Vagina (tissue), 2 donors: ENCODE results near the gene NRP2. TPM values are rescaled to one million over a fixed set of nuclear protein-coding genes. Genes with fewer than 3 reads are reported as not detected.

ENCODE experiments used
- DNase-seq, 2 donors: peaks; one replicate each; pipeline ENCODE4 v3.0.0-alpha.2; 2017; ENCODE audit errors: extremely low spot score in 2 of 2
- H3K27ac ChIP-seq: fragments of 200-600 bp; sonication (generic); one replicate; pipeline ENCODE4 v1.5.1; 2019
- H3K27me3 ChIP-seq: fragments of 200-600 bp; sonication (generic); one replicate; pipeline ENCODE4 v1.5.1; 2019
- H3K36me3 ChIP-seq, 2 donors: fragments of 200-600 bp; sonication (generic); one replicate each; pipeline ENCODE4 v1.5.1; 2017 to 2019
- H3K4me1 ChIP-seq: fragments of 200-600 bp; sonication (generic); one replicate; pipeline ENCODE4 v1.5.1; 2019
- H3K4me3 ChIP-seq, 2 donors: fragments of 200-600 bp; sonication (generic); 1 replicate in 1 of 2; 2 replicates in 1 of 2; pipeline ENCODE4 v1.5.1; 2016 to 2019
- H3K9me3 ChIP-seq: fragments of 200-600 bp; sonication (generic); one replicate; pipeline ENCODE4 v1.5.1; 2019
- CTCF ChIP-seq, 3 experiments: fragments of 450-650 bp in 2 of 3; fragments of 200-600 bp in 1 of 3; sonication (generic) in 1 of 3; IDR thresholded peaks; one replicate each; pipeline ENCODE4 v1.5.1; 2017 to 2019; ENCODE audit warnings: antibody characterized with exemption in 3 of 3, mild to moderate bottlenecking in 2 of 3, moderate library complexity in 2 of 3
- POLR2A ChIP-seq, 2 donors: fragments of 450-650 bp; IDR thresholded peaks; one replicate each; pipeline ENCODE4 v1.6.1; 2017; ENCODE audit warnings: antibody characterized with exemption in 2 of 2, mild to moderate bottlenecking in 2 of 2, moderate library complexity in 2 of 2
- POLR2AphosphoS5 ChIP-seq, 2 donors: sonication (generic); formaldehyde crosslinking; IDR thresholded peaks; one replicate each; pipeline ENCODE4 v1.9.0; 2017; ENCODE audit warnings: antibody characterized with exemption in 2 of 2, mild to moderate bottlenecking in 2 of 2, low read depth in 1 of 2; ENCODE audit not compliant: insufficient read depth in 1 of 2
- intact Hi-C: fragments of 100-400 bp; cut with DNase I; formaldehyde crosslinking; loops from one replicate; pipeline ENCODE4 v1.15.1; 2023
- total RNA-seq: library from RNA; depleted of rRNA; stranded (reverse); fragments of >200 nt; gene quantifications from one replicate; pipeline ENCODE4 v1.2.3, GENCODE V29; 2016

Gene NRP2
- total RNA-seq, 1 donor from 2014 or later: 65.6 TPM

GRCh38 chr2:205759257-205759656 lies 77.0 kb downstream of the NRP2 start:
- DNase-seq: no peak
- Histone ChIP-seq H3K4me1 (peaks cover 25% of the 10 kb centered on the region), H3K27ac (no peak overlapping the region), H3K36me3 (no peaks in the 10 kb centered on the region), H3K27me3 (no peaks in the 10 kb centered on the region), H3K9me3 (no peaks in the 10 kb centered on the region), H3K4me3 (no peak overlapping the region)
- intact Hi-C loops: no loop called here
- TF ChIP-seq POLR2AphosphoS5 (IDR thresholded peaks at IDR 0.05; ENCODE audit: insufficient read depth in 1 of 2, low read depth in 1 of 2) (no peak), CTCF (IDR thresholded peaks at IDR 0.05) (no peak), POLR2A (IDR thresholded peaks at IDR 0.05) (no peak)

- intact Hi-C loops: loop anchor here (5.0 kb wide), 1 partner anchor 77 kb away; the partner anchor contains the start of gene NRP2
- no peaks in the 10 kb centered on the region for H3K36me3 ChIP-seq
- H3K9me3 ChIP-seq: no peaks in the 10 kb centered on the region
- no peak overlapping the region for H3K4me3 ChIP-seq
- TF ChIP-seq CTCF (IDR thresholded peaks at IDR 0.05) (no peak), POLR2AphosphoS5 (IDR thresholded peaks at IDR 0.05; ENCODE audit: insufficient read depth in 1 of 2, low read depth in 1 of 2) (no peak), POLR2A (IDR thresholded peaks at IDR 0.05) (no peak)
- DNase-seq: no peak
- no peaks in the 10 kb centered on the region for H3K27me3 ChIP-seq
- H3K27ac ChIP-seq: no peak overlapping the region
- peaks cover 22% of the 10 kb centered on the region for H3K4me1 ChIP-seq
Observed at GRCh38 chr2:205759732-205760131, 77.4 kb downstream of the NRP2 start.

- H3K4me1 ChIP-seq: peaks cover 19% of the 10 kb centered on the region
- intact Hi-C loops: loop anchor here (5.0 kb wide), 1 partner anchor 78 kb away; the partner anchor contains the start of gene NRP2
- H3K36me3 ChIP-seq: no peaks in the 10 kb centered on the region
Observed at GRCh38 chr2:205760157-205760556, 77.9 kb downstream of the NRP2 start.

GRCh38 chr2:205761421-205761820 lies 79.1 kb downstream of the NRP2 start:
- TF ChIP-seq POLR2AphosphoS5 (IDR thresholded peaks at IDR 0.05; ENCODE audit: insufficient read depth in 1 of 2, low read depth in 1 of 2) (no peak), POLR2A (IDR thresholded peaks at IDR 0.05) (no peak), CTCF (IDR thresholded peaks at IDR 0.05) (no peak)
- Histone ChIP-seq H3K27me3 (no peaks in the 10 kb centered on the region), H3K27ac (no peak overlapping the region), H3K4me3 (no peak overlapping the region), H3K36me3 (no peaks in the 10 kb centered on the region), H3K9me3 (no peaks in the 10 kb centered on the region), H3K4me1 (peaks cover 19% of the 10 kb centered on the region)
- intact Hi-C loops: loop anchor here (5.0 kb wide), 1 partner anchor 79 kb away; the partner anchor contains the start of gene NRP2
- DNase-seq: no peak

More at GRCh38 chr2:205760157-205760556, 77.9 kb downstream of the NRP2 start:
- no peak for TF ChIP-seq CTCF (IDR thresholded peaks at IDR 0.05)
- no peak for TF ChIP-seq POLR2A (IDR thresholded peaks at IDR 0.05)
- no peak for TF ChIP-seq POLR2AphosphoS5 (IDR thresholded peaks at IDR 0.05; ENCODE audit: insufficient read depth in 1 of 2, low read depth in 1 of 2)
- H3K27ac ChIP-seq: no peak overlapping the region
- no peaks in the 10 kb centered on the region for H3K9me3 ChIP-seq
- no peak overlapping the region for H3K4me3 ChIP-seq
- no peak for DNase-seq
- no peaks in the 10 kb centered on the region for H3K27me3 ChIP-seq

- H3K27me3 ChIP-seq: no peaks in the 10 kb centered on the region
- H3K9me3 ChIP-seq: no peaks in the 10 kb centered on the region
- DNase-seq: no peak
- intact Hi-C loops: loop anchor here (5.0 kb wide), 1 partner anchor 81 kb away; the partner anchor contains the start of gene NRP2
- no peak overlapping the region for H3K27ac ChIP-seq
- H3K4me1 ChIP-seq: peaks cover 13% of the 10 kb centered on the region
- no peak for TF ChIP-seq CTCF (IDR thresholded peaks at IDR 0.05)
- TF ChIP-seq POLR2A (IDR thresholded peaks at IDR 0.05): no peak
- TF ChIP-seq POLR2AphosphoS5 (IDR thresholded peaks at IDR 0.05; ENCODE audit: insufficient read depth in 1 of 2, low read depth in 1 of 2): no peak
- no peak overlapping the region for H3K4me3 ChIP-seq
- no peaks in the 10 kb centered on the region for H3K36me3 ChIP-seq
Observed at GRCh38 chr2:205762881-205763280, 80.6 kb downstream of the NRP2 start.
